ENCODE measurements around the gene GAS2. TPM values are rescaled to one million over a fixed set of nuclear protein-coding genes. Genes with fewer than 3 reads are reported as not detected.

The GAS2 gene
- total RNA-seq, 1 donor from 2014 or later, result 10.3 TPM

DNA sequence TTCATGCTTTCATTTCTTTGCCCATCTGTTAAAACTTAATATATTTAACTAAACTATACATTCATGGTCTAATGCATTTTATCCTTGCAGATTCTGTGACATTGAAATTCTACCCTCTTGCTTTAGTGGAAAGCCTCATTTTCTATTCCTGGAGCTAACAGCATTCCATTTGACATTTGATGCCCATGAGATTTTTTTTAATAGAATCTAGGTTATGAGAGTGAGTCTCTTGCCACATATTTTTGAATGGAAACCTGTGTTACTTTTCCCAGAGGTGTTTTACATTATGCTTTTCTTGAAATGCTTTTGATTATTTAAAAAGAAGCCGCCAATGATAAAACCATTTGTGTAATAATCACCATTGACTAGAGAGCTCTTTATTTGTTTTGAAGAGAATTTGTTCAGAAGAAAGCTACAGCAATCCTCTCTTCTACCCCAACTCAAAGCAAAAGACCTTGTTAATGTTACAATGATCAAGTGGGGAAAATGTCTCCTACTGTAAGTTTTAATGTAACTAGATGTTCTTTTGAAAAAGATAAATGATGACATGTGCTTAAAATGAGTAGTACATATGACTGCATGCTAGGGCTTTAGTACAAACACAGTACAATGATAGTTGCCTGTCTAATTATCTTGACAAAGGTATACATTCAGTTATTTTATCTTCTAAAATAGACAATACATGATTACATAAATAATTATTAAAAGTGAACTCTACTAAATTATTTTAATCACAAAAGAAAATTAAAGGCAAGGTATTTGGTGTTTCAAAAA is 67.3 kb downstream of the GAS2 start:
- no peak overlapping the region for H3K4me3 ChIP-seq (ENCODE audit: low read depth, low read length)
- TF ChIP-seq, protein P1, sequence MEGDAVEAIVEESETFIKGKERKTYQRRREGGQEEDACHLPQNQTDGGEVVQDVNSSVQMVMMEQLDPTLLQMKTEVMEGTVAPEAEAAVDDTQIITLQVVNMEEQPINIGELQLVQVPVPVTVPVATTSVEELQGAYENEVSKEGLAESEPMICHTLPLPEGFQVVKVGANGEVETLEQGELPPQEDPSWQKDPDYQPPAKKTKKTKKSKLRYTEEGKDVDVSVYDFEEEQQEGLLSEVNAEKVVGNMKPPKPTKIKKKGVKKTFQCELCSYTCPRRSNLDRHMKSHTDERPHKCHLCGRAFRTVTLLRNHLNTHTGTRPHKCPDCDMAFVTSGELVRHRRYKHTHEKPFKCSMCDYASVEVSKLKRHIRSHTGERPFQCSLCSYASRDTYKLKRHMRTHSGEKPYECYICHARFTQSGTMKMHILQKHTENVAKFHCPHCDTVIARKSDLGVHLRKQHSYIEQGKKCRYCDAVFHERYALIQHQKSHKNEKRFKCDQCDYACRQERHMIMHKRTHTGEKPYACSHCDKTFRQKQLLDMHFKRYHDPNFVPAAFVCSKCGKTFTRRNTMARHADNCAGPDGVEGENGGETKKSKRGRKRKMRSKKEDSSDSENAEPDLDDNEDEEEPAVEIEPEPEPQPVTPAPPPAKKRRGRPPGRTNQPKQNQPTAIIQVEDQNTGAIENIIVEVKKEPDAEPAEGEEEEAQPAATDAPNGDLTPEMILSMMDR (conservative IDR thresholded peaks at IDR 0.05; ENCODE audit: low read depth, low read length), result no peak

DNA sequence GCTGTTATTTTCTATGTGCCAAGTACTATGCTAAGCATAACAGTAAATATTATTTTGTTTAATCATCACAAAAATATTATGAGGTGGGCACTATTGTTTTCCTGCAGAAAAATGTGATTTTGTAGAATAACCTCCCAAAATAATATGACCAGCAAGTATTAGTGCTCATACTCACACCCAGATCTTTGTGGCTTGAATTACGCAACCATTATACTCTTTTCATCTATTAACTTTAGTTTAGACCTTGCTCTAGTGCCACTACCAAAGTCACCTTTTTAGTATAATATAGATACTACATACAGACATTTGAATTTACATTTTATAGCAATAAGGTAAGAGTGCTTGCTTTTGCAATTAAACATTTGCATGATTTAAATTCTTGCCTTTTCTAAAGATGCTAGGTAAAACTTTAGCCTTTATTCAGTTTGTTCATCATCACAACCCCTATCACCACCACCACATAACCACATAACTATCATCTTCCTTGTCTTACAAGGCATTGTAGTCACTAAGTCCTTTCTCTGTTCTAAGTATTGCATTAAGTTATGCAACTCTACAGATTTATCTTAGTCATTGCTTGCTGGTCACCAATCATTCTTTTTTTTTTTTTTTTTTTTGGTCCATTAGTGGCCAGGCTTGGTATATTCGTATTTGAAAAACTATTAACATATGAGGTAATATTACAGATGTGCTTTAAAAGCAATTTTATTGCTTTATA is 68.4 kb downstream of the GAS2 start:
- DNase-seq (ENCODE audit: low read depth), result no peak
- TF ChIP-seq, protein P1 (conservative IDR thresholded peaks at IDR 0.05; ENCODE audit: low read depth, low read length), result no peak
- no peak overlapping the region for H3K4me3 ChIP-seq (ENCODE audit: low read depth, low read length)

More for the DNA sequence above, 67.3 kb downstream of the GAS2 start:
- DNase-seq (ENCODE audit: low read depth), result no peak

DNA sequence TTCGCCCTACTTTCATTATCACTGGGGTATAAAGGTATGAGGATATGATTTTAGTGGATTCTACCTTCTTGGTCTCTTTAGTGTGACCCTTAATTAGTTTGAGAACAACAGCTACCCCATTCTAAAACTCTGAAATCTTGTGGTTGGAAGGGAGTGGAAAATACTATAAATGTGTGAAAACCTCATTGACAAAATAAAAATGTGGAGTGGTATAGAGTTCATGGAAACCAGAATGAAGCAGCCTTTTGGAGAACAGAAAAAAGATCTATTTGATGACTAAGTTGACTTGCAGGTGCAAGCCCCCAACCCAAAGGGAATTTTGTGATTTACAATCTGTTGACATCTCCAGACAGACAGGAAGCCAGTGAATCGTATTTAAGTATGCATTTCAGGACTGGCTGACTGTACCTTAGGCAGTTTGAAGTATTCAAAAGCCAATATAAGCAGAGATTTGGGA is 75.8 kb downstream of the GAS2 start:
- DNase-seq (ENCODE audit: low read depth), result no peak
- TF ChIP-seq, protein P1 (conservative IDR thresholded peaks at IDR 0.05; ENCODE audit: low read depth, low read length), result no peak
- no peak overlapping the region for H3K4me3 ChIP-seq (ENCODE audit: low read depth, low read length)

DNA sequence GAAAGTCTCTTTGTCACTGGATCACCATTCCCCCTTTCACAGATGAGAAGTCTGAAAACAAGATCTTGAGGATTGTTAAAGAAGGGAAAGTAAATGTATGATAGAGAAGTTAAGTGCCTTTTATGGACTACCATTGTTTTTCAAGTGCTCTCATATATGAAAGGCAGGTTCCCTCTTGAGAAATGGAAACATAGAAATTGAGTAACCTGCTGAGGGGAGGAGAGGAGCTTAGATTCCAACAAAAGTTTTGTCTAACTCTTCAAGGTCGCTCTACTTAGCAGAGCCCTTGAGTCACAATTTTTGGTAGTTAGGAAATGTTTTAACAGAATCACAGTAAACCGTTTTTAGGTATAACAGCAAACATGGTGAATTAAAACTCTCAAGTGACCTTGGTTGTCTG is 83.1 kb downstream of the GAS2 start:
- TF ChIP-seq, protein P1 (conservative IDR thresholded peaks at IDR 0.05; ENCODE audit: low read depth, low read length), result no peak
- no peak overlapping the region for H3K4me3 ChIP-seq (ENCODE audit: low read depth, low read length)
- DNase-seq (ENCODE audit: low read depth), result no peak

DNA sequence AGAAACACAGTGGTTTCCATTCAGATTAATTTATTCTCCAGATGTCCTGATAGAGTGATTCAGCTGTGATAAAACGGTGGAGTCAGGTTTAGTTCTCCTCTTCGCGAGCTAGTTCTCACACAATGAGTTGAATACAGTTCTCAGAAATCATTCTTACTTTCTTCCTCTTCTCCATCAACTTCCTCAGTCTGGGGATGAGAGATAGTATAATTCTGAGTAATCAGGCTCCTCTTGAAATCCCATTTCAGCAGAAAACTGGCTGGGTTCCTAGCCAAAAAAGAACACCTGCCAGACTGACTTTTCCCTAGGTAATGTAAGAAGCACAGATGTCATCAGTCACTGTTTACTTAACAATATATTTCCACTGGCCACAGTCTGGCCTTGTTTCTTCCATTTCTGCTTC is 86.5 kb downstream of the GAS2 start:
- TF ChIP-seq, protein P1 (conservative IDR thresholded peaks at IDR 0.05; ENCODE audit: low read depth, low read length), result no peak

DNA sequence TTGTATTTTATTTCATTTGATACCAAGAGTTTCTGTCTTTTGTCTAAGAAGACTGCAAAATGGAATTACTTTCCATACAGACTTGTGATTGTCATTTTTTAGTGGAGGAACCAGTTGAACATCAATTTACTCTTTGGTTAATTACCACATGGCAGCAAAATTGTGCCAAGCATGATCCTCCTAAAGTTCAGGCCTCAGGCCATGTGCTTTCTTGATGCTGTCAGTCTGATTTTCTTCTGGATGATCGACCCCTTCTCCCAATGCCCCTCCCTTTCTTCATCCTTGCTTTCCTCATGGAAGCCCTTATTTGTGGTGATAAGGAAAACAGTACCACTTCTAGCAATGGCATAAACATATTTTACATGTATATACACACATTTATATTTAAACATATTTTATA is 87.0 kb downstream of the GAS2 start:
- TF ChIP-seq, protein P1 (conservative IDR thresholded peaks at IDR 0.05; ENCODE audit: low read depth, low read length), result no peak
- DNase-seq (ENCODE audit: low read depth), result no peak
- H3K4me3 ChIP-seq (ENCODE audit: low read depth, low read length), result no peak overlapping the region

More for the DNA sequence above, 86.5 kb downstream of the GAS2 start:
- no peak for DNase-seq (ENCODE audit: low read depth)
- no peak overlapping the region for H3K4me3 ChIP-seq (ENCODE audit: low read depth, low read length)
